HepG2 (cell line): Measurements from ENCODE around the gene NANOS1. TPM values are rescaled to one million over a fixed set of nuclear protein-coding genes. Genes with fewer than 3 reads are reported as not detected.
A peak's percentile ranks its signal among the peaks of the same experiment; 100 is the strongest.

Experiments
- ARNT2 ChIP-seq: sonication (generic); formaldehyde crosslinking; IDR thresholded peaks from 2 replicates; pipeline ENCODE4 v1.8.0; 2022; ENCODE audit warnings: mild to moderate bottlenecking, low read depth, missing genetic modification reagents, moderate library complexity
- ASH2L ChIP-seq: fragments of 300-600, 200-600 bp; sonication (generic); IDR thresholded peaks from 2 replicates; pipeline ENCODE4 v1.7.0; 2017; ENCODE audit warnings: low read depth, mild to moderate bottlenecking, moderate library complexity, mixed read lengths, low read length; ENCODE audit not compliant: insufficient read length
- CHD4 ChIP-seq: fragments of 200-600 bp; sonication (generic); IDR thresholded peaks from 2 replicates; pipeline ENCODE4 v1.7.0; 2017; ENCODE audit warnings: mild to moderate bottlenecking, low read length, borderline replicate concordance
- FUBP1 ChIP-seq: sonication (generic); formaldehyde crosslinking; IDR thresholded peaks from 2 replicates; pipeline ENCODE4 v1.5.1; 2020; ENCODE audit warnings: missing genetic modification reagents, mild to moderate bottlenecking, borderline replicate concordance
- MED13 ChIP-seq: sonication (generic); formaldehyde crosslinking; IDR thresholded peaks from 2 replicates; pipeline ENCODE4 v1.5.0; 2020; ENCODE audit warnings: missing genetic modification reagents
- MEF2D ChIP-seq: sonication (generic); formaldehyde crosslinking; IDR thresholded peaks from 2 replicates; pipeline ENCODE4 v1.5.1; 2020; ENCODE audit warnings: mild to moderate bottlenecking, missing genetic modification reagents
- MEIS2 ChIP-seq: sonication (generic); formaldehyde crosslinking; IDR thresholded peaks from 2 replicates; pipeline ENCODE4 v1.9.0; 2021; ENCODE audit warnings: mild to moderate bottlenecking, missing genetic modification reagents
- MIER2 ChIP-seq: IDR thresholded peaks from 2 replicates; pipeline ENCODE4 v1.6.1; 2016; ENCODE audit warnings: missing biosample characterization, missing genetic modification reagents
- NFE2L2 ChIP-seq: fragments of 150-350 bp; IDR thresholded peaks from 2 replicates; pipeline ENCODE4 v1.6.1; 2014; ENCODE audit warnings: low read length
- NFIB ChIP-seq: sonication (generic); formaldehyde crosslinking; IDR thresholded peaks from 2 replicates; pipeline ENCODE4 v1.9.0; 2021; ENCODE audit warnings: missing genetic modification reagents, mild to moderate bottlenecking, borderline replicate concordance
- NR2F6 ChIP-seq, 2 experiments: IDR thresholded peaks; 2 replicates each; pipeline ENCODE4 v1.6.1; 2016; ENCODE audit warnings: antibody characterized with exemption in 1 of 2, mild to moderate bottlenecking in 1 of 2
- POLR2AphosphoS5 ChIP-seq: IDR thresholded peaks from 2 replicates; pipeline ENCODE4 v1.6.1; 2012; ENCODE audit warnings: low read depth, low read length
- SRSF4 ChIP-seq: fragments of 200-400 bp; formaldehyde crosslinking; IDR thresholded peaks from one replicate; pipeline ENCODE4 v1.6.1; 2018; ENCODE audit warnings: mild to moderate bottlenecking, low read depth, low read length, moderate library complexity; ENCODE audit not compliant: poor library complexity, severe bottlenecking
- SUZ12 ChIP-seq: fragments of 150-350 bp; IDR thresholded peaks from 2 replicates; pipeline ENCODE4 v1.6.1; 2014; ENCODE audit warnings: low read depth, low read length
- TCF12 ChIP-seq, 2 experiments: fragments of 450-650 bp in 1 of 2; sonication (generic) in 1 of 2; formaldehyde crosslinking in 1 of 2; IDR thresholded peaks; 2 replicates each; pipeline versions ENCODE4 v1.6.1 to v1.8.0; 2017 to 2022; ENCODE audit warnings: antibody characterized with exemption in 1 of 2, mild to moderate bottlenecking in 1 of 2, missing genetic modification reagents in 1 of 2, moderate library complexity in 1 of 2
- THAP8 ChIP-seq: sonication (generic); formaldehyde crosslinking; IDR thresholded peaks from 2 replicates; pipeline ENCODE4 v1.5.1; 2020; ENCODE audit warnings: missing genetic modification reagents, mild to moderate bottlenecking, borderline replicate concordance
- TP53 ChIP-seq: sonication (generic); formaldehyde crosslinking; conservative IDR thresholded peaks from 2 replicates; pipeline ENCODE4 v1.4.0; 2020; ENCODE audit warnings: missing genetic modification reagents
- ZBTB25 ChIP-seq: IDR thresholded peaks from 2 replicates; pipeline ENCODE4 v1.6.1; 2018; ENCODE audit warnings: missing genetic modification reagents
- ZFP62 ChIP-seq: sonication (generic); formaldehyde crosslinking; IDR thresholded peaks from 2 replicates; pipeline ENCODE4 v1.4.0; 2020; ENCODE audit warnings: missing genetic modification reagents
- ZNF136 ChIP-seq: sonication (generic); formaldehyde crosslinking; IDR thresholded peaks from 2 replicates; pipeline ENCODE4 v1.8.1; 2022; ENCODE audit warnings: low read depth, mild to moderate bottlenecking, moderate library complexity, missing genetic modification reagents
- ZNF143 ChIP-seq: sonication (generic); formaldehyde crosslinking; IDR thresholded peaks from 2 replicates; pipeline ENCODE4 v1.4.0; 2020; ENCODE audit warnings: missing genetic modification reagents
- ZNF24 ChIP-seq: fragments of 450-650 bp; IDR thresholded peaks from 2 replicates; pipeline ENCODE4 v1.6.1; 2017; ENCODE audit warnings: antibody characterized with exemption, mild to moderate bottlenecking
- ZNF343 ChIP-seq: sonication (generic); formaldehyde crosslinking; IDR thresholded peaks from 2 replicates; pipeline ENCODE4 v1.4.0; 2020; ENCODE audit warnings: mild to moderate bottlenecking, missing genetic modification reagents
- ZNF431 ChIP-seq: sonication (generic); formaldehyde crosslinking; IDR thresholded peaks from 2 replicates; pipeline ENCODE4 v1.9.0; 2022; ENCODE audit warnings: missing genetic modification reagents, low read depth, mild to moderate bottlenecking, borderline replicate concordance
- ZNF615 ChIP-seq: sonication (generic); formaldehyde crosslinking; IDR thresholded peaks from 2 replicates; pipeline ENCODE4 v1.5.0; 2020; ENCODE audit warnings: mild to moderate bottlenecking, missing genetic modification reagents, borderline replicate concordance
- ZNF784 ChIP-seq: sonication (generic); formaldehyde crosslinking; IDR thresholded peaks from 2 replicates; pipeline ENCODE4 v1.5.1; 2020; ENCODE audit warnings: missing genetic modification reagents, mild to moderate bottlenecking, borderline replicate concordance
- ZSCAN31 ChIP-seq: sonication (generic); formaldehyde crosslinking; IDR thresholded peaks from 2 replicates; pipeline ENCODE4 v1.5.0; 2020; ENCODE audit warnings: low read depth, mild to moderate bottlenecking, missing genetic modification reagents
- polyA plus RNA-seq, 8 experiments: library from polyadenylated mRNA; depleted of rRNA in 3 of 8; stranded (reverse) in 7 of 8; unstranded in 1 of 8; fragments of >200 nt; fragmentation: Illumina TruSeq in 4 of 8; extraction: Trizol in 4 of 8; gene quantifications; 2 replicates each; pipeline versions ENCODE4 v1.2.1 to v1.2.3, GENCODE V29; 2011 to 2016; ENCODE audit warnings: low read depth in 4 of 8, missing spikeins in 1 of 8, mixed read lengths in 1 of 8; ENCODE audit not compliant: insufficient read depth in 1 of 8
- total RNA-seq, 5 experiments: library from RNA; depleted of rRNA; stranded (reverse); fragments of >200 nt; fragmentation: Illumina TruSeq; extraction: Trizol; gene quantifications; 2 replicates each; pipeline ENCODE4 v1.2.3, GENCODE V29; 2016; ENCODE audit warnings: low read depth in 1 of 5

Gene NANOS1
- total and polyA plus RNA-seq, 2 of the 13 experiments (the other 11 are each of a cell fraction or from before 2014, with no cell fraction given), result 1.7 to 2.2 TPM

DNA sequence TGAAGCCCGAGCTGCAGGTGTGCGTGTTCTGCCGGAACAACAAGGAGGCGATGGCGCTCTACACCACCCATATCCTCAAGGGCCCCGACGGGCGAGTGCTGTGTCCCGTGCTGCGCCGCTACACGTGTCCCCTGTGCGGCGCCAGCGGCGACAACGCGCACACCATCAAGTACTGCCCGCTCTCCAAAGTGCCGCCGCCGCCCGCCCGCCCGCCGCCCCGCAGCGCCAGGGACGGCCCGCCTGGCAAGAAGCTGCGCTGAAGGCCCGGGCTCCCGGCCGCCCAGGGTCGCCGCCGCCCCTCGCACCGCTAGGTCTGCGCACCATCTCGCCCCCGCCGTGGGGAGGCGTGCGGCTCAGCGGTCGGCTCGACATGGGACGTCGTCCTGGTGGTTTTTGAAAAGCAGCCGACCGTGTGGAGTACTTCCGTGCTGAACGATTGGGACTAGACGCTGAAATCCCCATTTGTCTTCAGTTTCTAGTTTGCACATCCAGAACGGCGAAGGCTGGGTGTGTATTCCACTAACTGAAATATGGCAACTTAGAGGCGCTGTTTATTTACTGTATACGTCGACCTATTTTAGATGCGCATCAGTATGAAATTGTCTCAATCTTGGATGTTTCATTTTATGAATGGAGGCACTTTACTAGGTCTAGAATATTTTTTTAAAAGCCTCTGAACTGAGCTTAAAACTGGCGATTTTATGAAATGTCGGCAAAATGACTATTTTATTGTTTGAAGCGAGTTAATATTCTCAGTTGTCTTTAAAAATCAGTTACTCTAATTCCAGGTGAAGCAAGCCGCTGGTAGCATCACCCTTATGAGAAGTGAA is 1.1 kb downstream of the NANOS1 start (continued):
- TF ChIP-seq CHD4 (no peak), ZNF143 (CRISPR knock-in tag) (no peak), TP53 (CRISPR knock-in tag) (no peak), SRSF4 (no peak), THAP8 (CRISPR knock-in tag) (no peak), ZNF343 (no peak), MED13 (CRISPR knock-in tag) (no peak), MEF2D (CRISPR knock-in tag) (no peak), FUBP1 (no peak), ZNF431 (no peak), NR2F6 (IDR thresholded peaks at IDR 0.05) (no peak), NR2F6 (CRISPR knock-in tag; IDR thresholded peaks at IDR 0.05) (no peak), POLR2AphosphoS5 (no peak), NFE2L2 (no peak), ZNF615 (CRISPR knock-in tag) (no peak), SUZ12 (no peak), ZFP62 (CRISPR knock-in tag) (no peak), ZBTB25 (CRISPR knock-in tag) (no peak), ZNF136 (CRISPR knock-in tag) (no peak), ZNF24 (no peak), MIER2 (CRISPR knock-in tag) (no peak), ZSCAN31 (CRISPR knock-in tag) (no peak), TCF12 (IDR thresholded peaks at IDR 0.05) (no peak), TCF12 (CRISPR knock-in tag; IDR thresholded peaks at IDR 0.05) (no peak), NFIB (CRISPR knock-in tag) (no peak), MEIS2 (no peak), ARNT2 (CRISPR knock-in tag) (0 out of 2 replicates have a peak, but pooled peaks have one; percentile 46), ZNF784 (CRISPR knock-in tag) (no peak), ASH2L (peak; percentile 36)
